HG03575 (cell line): ENCODE data around the gene ACO2.

Experiments used
- ATAC-seq: cut with Tn5 transposase; IDR thresholded peaks from one replicate; pipeline ENCODE4 v1.9.1; 2021; ENCODE audit not compliant: unreplicated experiment, insufficient number of reproducible peaks, low FRiP score; ENCODE audit errors: extremely low read depth

ACO2 gene

GRCh38 chr22:41517172-41518047 is 48.5 kb downstream of the ACO2 start:
- ATAC-seq: no peak

- no peak for ATAC-seq
Observed at GRCh38 chr22:41518048-41518347, 49.1 kb downstream of the ACO2 start.

DNA sequence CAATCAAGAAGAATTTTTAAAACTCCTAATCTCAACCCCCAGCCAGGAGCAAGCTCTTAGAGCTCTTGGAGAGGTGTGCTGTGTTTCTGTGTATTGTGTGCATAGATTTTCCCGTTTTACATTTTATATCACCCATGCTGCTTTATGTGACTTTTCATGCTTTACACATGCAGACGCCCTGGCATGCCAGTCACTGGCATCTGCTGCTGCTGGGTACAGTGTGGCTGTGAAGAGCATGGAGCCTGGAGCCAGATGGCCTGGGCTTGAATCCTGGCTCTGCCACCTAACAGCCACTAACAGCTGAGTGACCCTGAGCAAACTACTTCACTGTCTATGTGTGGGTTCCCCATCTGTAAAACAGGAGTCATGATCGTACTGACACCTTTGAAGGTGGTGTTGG is 52.2 kb downstream of the ACO2 start:
- ATAC-seq: no peak

GRCh38 chr22:41522813-41523212 is 53.9 kb downstream of the ACO2 start:
- no peak for ATAC-seq

DNA sequence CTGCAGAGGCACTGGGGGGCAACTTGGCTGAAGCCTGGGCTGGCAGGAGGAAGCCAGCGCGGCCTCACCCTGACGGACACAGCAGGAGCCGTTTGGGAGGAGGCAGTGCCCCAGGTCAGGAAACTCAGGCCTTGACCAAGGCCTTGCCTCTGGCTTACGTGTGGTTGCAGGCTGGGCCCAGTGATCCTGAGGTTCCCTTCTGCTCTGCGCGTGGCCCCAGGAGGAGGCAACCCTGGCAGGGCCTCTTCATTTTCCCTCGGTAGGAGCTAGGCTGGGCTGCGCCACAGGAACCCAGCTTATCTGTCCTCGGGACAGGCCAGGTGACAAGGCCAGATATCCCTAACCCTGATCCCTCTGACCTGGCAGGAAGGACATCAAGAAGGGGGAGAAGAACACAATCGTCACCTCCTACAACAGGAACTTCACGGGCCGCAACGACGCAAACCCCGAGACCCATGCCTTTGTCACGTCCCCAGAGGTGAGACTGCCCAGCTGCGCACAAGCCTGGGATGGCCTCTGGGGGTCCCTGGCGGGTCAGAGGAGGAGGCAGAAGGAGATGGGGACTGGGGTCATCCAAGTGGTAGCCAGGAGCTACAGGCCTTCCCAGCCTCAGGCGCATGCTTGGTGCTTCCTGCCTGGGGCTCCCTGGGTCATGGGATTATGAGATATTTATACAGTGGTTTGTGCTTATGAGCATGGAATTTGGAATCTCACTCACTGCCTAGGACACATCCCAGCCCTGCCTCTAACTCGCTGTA is 54.7 kb downstream of the ACO2 start:
- no peak for ATAC-seq

DNA sequence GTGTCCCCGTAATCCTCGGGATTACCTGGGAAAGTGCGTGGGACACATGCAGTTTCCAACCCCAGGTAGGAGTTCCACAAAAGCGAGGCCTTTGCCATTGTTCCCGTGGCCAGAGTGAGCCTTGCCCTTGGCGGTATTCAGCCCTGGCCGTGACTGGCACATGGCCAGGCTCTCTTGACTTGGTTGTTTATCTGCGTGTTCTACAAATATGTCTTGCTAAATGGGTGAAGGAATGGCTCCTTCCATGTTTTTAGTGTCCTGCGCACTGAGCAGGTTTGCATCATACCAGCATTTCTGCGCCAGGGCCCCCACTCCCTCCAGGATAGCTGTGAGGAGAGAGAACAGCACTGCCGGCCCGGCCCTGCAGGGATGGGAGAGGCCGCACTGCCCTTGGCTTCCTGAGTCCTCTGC is 55.3 kb downstream of the ACO2 start:
- no peak for ATAC-seq

GRCh38 chr22:41524809-41525449 is 56.0 kb downstream of the ACO2 start:
- ATAC-seq: no peak

- no peak for ATAC-seq
Observed at GRCh38 chr22:41525450-41526225, 56.7 kb downstream of the ACO2 start.

- ATAC-seq: no peak
Observed at GRCh38 chr22:41526226-41526829, 57.4 kb downstream of the ACO2 start.

GRCh38 chr22:41526830-41527799 is 58.2 kb downstream of the ACO2 start:
- ATAC-seq: no peak

- ATAC-seq: no peak
Observed at GRCh38 chr22:41528132-41528766, 59.3 kb downstream of the ACO2 start.

DNA sequence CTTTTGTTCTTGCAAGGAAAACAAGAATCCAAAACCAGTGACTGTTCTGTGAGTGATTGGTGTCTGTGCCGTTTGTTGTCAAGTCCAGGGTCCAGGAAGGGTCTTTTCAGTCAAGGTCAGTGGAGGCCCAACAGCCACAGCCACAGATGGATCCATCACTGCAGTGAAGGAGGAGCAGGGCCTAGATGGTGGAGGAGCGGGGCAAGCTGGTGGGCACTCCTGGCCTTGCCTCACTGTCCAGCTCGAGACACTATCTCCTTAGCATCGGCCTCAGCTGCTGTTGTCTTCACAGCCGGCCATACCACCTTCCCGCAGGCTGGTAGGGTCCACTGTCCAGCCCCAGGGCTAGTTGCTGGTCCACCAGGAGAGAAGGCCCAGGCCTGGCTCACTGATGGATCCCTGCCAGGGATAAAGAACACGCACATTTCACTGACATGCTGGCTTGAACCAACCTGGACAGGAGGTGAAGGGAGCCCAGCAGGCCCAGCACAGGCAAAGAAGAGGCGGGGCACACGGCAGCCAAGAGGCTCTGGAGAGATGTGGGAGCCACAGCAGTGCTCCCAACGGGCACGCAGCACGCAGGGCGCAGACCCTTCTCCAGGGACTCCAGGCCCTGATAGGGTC is 60.1 kb downstream of the ACO2 start:
- ATAC-seq: no peak

GRCh38 chr22:41530890-41531714 is 62.2 kb downstream of the ACO2 start:
- no peak for ATAC-seq

GRCh38 chr22:41531715-41532477 is 63.0 kb downstream of the ACO2 start:
- ATAC-seq: no peak
